WTC11 (cell line): ENCODE data around the gene RPLP1.

Experiments
- CREM ChIP-seq: sonication (generic); formaldehyde crosslinking; IDR thresholded peaks from 2 replicates; pipeline ENCODE4 v1.8.1; 2022; ENCODE audit warnings: mild to moderate bottlenecking, missing genetic modification reagents, moderate library complexity
- CTCF ChIP-seq: fragments of 200-600 bp; IDR thresholded peaks from 2 replicates; pipeline ENCODE4 v1.8.0; 2022; ENCODE audit warnings: antibody characterized with exemption
- NFATC4 ChIP-seq: fragments of 250-450 bp; sonication (Bioruptor Pico); IDR thresholded peaks from 2 replicates; pipeline ENCODE4 v1.9.0; 2021; ENCODE audit warnings: mild to moderate bottlenecking
- TF ChIP-seq, protein P1 (sequence below): sonication (generic); formaldehyde crosslinking; IDR thresholded peaks from 2 replicates; pipeline ENCODE4 v1.8.1; 2023; ENCODE audit warnings: mild to moderate bottlenecking, missing genetic modification reagents, moderate library complexity

- TF ChIP-seq NFATC4 (CRISPR knock-in tag) (peak; percentile 69), CTCF (no peak), CREM (CRISPR knock-in tag) (no peak)
- TF ChIP-seq, protein P1, sequence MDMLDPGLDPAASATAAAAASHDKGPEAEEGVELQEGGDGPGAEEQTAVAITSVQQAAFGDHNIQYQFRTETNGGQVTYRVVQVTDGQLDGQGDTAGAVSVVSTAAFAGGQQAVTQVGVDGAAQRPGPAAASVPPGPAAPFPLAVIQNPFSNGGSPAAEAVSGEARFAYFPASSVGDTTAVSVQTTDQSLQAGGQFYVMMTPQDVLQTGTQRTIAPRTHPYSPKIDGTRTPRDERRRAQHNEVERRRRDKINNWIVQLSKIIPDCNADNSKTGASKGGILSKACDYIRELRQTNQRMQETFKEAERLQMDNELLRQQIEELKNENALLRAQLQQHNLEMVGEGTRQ (CRISPR knock-in tag): no peak
These were observed 3.9 kb downstream of the RPLP1 start for GRCh38 chr15:69456208-69457166.
